ENCODE measurements around the gene BPGM.

Gene BPGM

GRCh38 chr7:134697205-134697886 lies 50.7 kb downstream of the BPGM start:
- DNase-seq (ENCODE audit: low read depth, low spot score): no peak

DNA sequence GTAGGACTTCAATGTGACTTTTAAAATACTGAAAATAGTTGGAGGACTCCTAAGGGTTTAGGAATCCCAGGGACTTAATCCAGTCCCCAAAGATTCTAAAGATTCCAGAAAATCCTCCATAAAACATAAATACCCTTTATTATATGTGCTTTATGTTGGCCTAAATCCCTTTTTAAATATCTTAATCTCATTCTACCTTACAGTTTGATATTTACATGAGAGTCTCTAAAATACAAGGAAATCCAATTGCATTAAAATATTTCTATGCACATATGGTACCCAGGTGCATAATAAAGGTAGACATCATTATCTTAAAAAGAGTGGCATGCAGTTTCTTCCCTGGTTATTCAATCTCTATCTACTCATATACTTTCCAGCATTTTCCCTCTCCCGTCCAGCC lies 51.8 kb downstream of the BPGM start:
- no peak for DNase-seq (ENCODE audit: low read depth, low spot score)

DNA sequence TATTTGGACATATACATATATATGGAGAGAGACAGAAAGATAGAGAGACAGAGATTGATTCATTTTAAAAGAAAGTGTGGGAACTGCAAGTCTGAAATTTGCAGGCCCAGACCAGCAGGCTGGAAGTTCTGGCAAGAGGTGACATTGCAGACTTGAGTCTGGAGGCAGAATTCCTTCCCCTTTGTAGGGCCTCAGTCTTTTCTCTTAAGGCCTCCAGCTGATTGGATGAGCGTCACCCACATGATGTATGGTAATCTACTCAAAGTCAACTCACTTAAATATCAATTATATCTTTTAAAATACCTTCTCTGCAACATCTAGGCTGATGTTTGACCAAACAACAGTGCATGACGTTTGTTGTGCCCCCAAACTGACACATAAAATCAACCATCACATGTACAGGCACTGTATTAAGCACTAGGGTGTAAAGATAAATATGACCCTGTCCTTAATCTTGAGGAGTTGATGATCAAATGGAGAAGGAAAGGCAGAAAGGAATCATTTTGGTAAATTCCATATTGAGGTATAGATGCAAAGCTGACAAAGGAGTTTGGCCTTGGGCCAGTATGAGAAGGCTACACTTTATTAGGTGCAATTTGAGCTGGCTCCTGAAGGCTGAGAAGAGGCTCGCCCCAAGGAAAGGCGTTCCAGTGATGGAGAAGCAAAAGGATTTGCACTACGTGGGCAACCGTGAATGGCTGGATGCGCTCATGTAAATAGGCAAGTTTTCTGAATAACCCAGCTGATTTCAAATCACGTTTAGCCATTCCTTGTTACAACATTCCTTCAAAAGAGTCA lies 52.6 kb downstream of the BPGM start:
- no peak for DNase-seq (ENCODE audit: low read depth, low spot score)

DNA sequence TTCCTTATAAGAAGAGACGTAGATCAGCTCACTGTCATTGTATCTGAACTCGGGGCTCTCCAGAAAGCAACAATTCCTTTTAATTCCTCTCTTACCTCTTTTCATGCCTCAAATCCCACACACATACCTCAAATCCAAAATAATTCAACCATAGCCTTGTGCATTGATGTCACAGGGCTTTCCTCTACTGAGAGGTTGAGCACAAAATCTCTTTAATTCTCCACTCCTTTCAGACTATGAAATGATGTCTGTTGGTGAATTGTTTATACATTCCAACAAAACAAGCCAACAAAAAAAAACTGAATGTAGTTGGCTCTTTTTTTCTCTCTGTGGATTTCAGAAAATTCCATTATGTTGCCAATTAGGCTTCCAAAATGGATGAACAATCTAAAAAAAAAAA lies 53.2 kb downstream of the BPGM start:
- no peak for DNase-seq (ENCODE audit: low read depth, low spot score)

- DNase-seq (ENCODE audit: low read depth, low spot score): no peak
Measured at GRCh38 chr7:134701272-134701671, 54.6 kb downstream of the BPGM start.

GRCh38 chr7:134702366-134703240 lies 56.0 kb downstream of the BPGM start:
- no peak for DNase-seq (ENCODE audit: low read depth, low spot score)

- DNase-seq (ENCODE audit: low read depth, low spot score): peak; percentile 65
Measured at GRCh38 chr7:134703241-134703594, 56.6 kb downstream of the BPGM start.

DNA sequence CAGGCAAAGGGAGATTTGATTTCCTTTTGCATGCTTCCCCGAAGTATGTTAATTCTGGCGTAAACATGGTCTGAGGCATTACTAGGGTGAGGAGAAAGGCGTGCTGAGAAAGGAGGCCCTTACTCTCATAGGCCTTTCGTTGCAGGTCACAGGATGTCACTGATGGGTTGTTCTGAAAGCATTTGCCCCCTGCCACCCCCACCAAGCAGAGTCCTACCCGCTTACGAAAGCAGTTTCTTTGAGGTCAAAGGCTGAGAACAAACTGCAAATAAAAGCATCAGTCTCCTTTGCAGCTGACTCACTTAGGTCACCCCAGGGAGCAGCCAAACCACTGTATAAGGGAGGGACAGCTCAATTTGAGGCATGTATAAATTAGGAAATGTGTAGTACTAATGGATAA lies 57.1 kb downstream of the BPGM start:
- no peak for DNase-seq (ENCODE audit: low read depth, low spot score)

GRCh38 chr7:134704827-134705226 lies 58.2 kb downstream of the BPGM start:
- DNase-seq (ENCODE audit: low read depth, low spot score): no peak

DNA sequence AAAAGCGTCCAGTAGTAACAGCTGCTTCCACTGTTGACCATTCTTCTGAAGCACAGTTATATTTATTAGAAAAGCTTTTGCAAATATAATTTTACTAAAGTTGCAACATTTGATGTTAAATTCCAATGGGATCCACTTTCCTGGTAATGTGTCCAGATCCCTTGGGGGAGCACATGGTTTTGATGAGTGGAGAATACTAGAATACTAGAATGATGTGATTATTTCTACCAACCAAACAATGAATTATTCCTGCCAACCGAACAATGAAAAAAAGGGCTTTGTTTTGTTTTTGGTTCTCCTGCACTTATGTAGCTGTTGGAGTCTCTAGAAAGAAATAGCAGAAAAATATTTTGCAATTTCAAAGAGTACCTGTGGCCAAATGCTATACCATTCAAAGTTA lies 59.1 kb downstream of the BPGM start:
- no peak for DNase-seq (ENCODE audit: low read depth, low spot score)

DNA sequence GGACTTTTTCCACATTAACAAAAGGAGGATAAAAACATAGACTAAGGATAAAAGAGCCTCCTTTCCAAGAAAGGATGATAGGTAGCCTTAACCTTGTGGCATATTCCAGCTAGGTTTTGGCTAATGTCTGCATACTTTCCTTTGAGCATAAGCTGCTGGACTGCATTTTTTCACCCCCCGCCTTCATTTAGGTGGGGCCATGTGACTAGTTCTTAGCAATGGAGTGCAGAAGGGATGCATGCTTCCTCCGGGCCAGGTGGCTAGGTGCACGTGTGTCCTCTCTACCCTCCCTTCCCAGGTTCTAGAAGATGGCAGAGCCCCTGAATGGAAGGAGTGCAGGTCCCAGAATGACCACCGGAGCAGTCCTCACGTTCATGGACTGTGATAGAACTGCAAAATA lies 59.8 kb downstream of the BPGM start:
- no peak for DNase-seq (ENCODE audit: low read depth, low spot score)

- no peak for DNase-seq (ENCODE audit: low read depth, low spot score)
Measured at GRCh38 chr7:134707663-134708378, 61.2 kb downstream of the BPGM start.

DNA sequence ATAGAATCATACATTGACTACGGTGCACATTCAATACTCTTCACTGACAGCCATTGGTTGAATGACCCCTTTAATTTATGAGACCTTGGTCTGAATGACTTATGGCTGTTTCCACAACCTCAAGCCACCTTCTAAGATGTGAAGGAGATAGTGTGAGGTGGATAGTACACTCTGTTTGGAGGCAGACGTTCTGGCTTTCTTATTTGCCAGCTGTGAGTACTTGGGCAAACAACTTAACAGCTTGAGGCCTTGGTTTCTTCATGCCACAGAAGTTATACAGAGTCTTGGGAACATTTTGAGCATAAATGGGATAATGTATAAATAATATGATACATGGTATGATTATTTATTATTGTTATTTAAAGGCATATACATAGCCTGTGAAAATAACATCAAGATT lies 62.0 kb downstream of the BPGM start:
- DNase-seq (ENCODE audit: low read depth, low spot score): no peak

- no peak for DNase-seq (ENCODE audit: low read depth, low spot score)
Measured at GRCh38 chr7:134709197-134709596, 62.5 kb downstream of the BPGM start.

DNA sequence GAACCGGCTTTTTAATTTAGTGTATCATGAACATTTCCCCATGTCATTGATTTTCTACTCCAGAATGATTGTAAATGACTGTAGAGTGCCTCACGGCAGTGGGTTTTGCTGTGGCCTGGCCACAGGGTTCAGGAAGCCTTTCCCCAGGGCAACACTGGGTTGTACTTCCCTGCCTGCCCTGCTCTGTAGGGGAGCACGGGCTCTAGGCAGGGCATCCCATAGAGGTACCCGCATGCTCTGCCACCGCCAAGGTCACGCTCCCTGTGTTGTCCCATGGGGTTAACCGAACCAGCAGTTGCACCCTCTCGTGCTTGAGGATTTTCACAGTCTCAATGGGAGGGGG lies 63.8 kb downstream of the BPGM start:
- DNase-seq (ENCODE audit: low read depth, low spot score): peak; percentile 34

DNA sequence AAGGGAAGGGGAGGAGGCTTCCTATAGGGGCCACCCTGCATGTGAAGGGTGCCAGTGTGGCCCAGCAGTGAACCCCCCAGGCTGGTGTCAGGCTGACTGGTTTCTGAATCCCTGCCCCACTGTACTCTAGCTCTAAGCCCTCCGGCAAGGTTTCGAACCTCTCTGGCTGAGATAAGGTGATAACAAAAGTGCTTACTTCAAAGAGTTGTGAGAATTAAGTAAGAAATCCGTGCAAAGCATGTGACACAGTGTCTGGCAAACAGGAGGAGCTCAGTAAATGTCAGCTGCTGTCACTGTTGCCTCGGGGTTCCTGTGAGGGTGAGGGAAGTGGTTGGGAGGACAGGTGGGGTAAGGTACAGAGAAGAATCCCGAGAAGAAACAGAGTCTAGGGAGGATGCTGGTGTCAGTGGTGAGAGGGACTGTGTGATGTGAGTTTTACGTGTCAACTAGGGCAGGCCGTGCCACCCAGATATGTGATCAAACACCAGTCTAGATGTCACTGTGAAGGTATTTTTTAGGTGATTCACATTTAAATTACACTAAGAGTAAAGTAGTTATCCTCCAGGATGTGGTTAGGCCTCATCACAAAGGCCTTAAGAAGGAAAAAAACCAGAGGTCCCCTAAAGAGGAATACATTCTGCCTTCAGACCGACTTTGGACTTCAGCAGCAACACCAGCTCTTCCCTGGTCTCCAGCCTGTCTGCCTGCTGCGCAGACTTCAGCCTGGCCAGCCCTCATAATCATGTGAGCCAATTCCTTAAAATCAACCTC lies 64.4 kb downstream of the BPGM start:
- peak; percentile 86 for DNase-seq (ENCODE audit: low read depth, low spot score)

DNA sequence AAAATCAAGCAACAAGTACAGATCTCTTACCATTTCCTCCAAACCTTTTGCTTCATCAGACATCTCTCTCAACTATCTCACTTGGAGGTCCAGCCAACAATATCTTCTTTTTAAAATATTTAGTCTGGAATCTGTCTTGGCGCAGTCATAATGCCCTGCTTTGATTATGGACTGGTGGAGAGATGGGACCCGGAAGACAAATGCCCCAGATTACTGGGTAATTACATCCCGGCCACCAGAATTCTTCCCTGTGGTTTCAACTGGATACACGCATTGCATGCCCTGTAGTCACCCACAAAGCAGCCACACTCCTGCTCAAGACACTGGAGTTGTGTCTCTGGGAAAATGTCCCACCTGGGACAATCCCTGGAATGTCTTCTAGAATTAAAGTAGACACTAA lies 65.5 kb downstream of the BPGM start:
- DNase-seq (ENCODE audit: low read depth, low spot score): no peak

- DNase-seq (ENCODE audit: low read depth, low spot score): no peak
Measured at GRCh38 chr7:134714470-134715205, 68.0 kb downstream of the BPGM start.

DNA sequence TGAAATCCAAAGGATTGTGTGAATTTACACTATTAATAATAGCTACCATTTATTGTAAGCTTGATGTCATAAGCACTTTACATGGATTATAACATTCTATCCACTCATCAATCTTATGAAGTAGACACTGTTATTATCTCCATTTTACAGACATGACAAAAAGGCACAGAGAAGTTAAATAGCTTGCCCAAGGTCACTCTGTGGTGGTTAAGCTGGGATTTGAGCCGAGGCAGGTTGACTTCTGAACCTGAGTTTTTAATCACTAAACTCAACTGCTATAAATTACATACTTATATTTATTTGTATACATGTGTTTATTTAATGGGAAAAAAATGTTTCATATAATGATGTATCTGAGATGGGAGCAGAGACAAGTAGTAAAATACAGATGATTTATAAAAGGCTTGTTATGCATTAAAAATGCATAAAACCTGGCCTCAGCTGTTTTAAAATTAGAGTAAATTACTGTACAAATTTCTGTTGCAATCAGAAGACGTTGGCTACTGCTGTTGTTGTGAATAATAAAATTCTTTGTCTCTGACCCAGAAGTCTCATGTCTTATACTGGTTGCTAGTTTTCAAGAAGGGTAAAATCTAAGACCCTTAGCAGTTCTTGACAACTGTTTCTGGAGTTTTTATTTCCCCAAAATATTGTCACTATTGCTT lies 71.7 kb downstream of the BPGM start:
- DNase-seq (ENCODE audit: low read depth, low spot score): no peak

All from ELF-1 (cell line).